OCI-LY7 (cell line): ENCODE data around the gene CTNND2. TPM values are rescaled to one million over a fixed set of nuclear protein-coding genes. Genes with fewer than 3 reads are reported as not detected.

Experiments
- BruUV-seq: library from RNA; stranded (reverse); fragments of 400-500 nt; replicated peaks from 2 replicates; lab custom pipeline; 2021; lab: Mats Ljungman, UMichigan
- CTCF ChIA-PET: fragments of 300-600 bp; sonication (Branson Sonifier 250); formaldehyde crosslinking; loops from one replicate; lab custom pipeline; 2022; ENCODE audit warnings: antibody characterized with exemption; ENCODE audit not compliant: unreplicated experiment; lab: Charles Lee
- POLR2A ChIA-PET: fragments of 300-600 bp; sonication (Branson Sonifier 250); formaldehyde crosslinking; loops from one replicate; lab custom pipeline; 2022; ENCODE audit warnings: antibody characterized with exemption; lab: Charles Lee
- DNase-seq: peaks from one replicate; pipeline ENCODE4 v3.0.0-alpha.2; 2015; ENCODE audit warnings: low spot score
- H2AFZ ChIP-seq: fragments of 200-600 bp; sonication (generic), shearing (Covaris generic); 2 replicates; pipeline ENCODE4 v1.6.1; 2014; ENCODE audit warnings: mild to moderate bottlenecking, antibody characterized with exemption, low read length, moderate library complexity
- H3K27ac ChIP-seq: fragments of 200-600 bp; sonication (generic); 2 replicates; pipeline ENCODE4 v1.5.1; 2014; ENCODE audit warnings: mixed run types, low read depth, mild to moderate bottlenecking, moderate library complexity, low read length, inconsistent platforms; ENCODE audit not compliant: poor library complexity, severe bottlenecking
- H3K36me3 ChIP-seq: fragments of 200-600 bp; sonication (generic); 2 replicates; pipeline ENCODE4 v1.6.1; 2014; ENCODE audit warnings: mild to moderate bottlenecking, antibody characterized with exemption, low read length, moderate library complexity, mixed read lengths; ENCODE audit not compliant: insufficient read depth
- H3K4me1 ChIP-seq: fragments of 200-600 bp; sonication (generic); 2 replicates; pipeline ENCODE4 v1.5.1; 2014; ENCODE audit warnings: mild to moderate bottlenecking, low read length; ENCODE audit not compliant: insufficient read depth, poor library complexity, severe bottlenecking
- H3K4me2 ChIP-seq: fragments of 200-600 bp; sonication (generic); 2 replicates; pipeline ENCODE4 v1.6.1; 2014; ENCODE audit warnings: mild to moderate bottlenecking, low read length
- H3K4me3 ChIP-seq: fragments of 200-600 bp; sonication (generic); 2 replicates; pipeline ENCODE4 v1.5.1; 2014; ENCODE audit warnings: mild to moderate bottlenecking, low read depth, low read length; ENCODE audit not compliant: poor library complexity, severe bottlenecking
- H3K79me2 ChIP-seq: fragments of 200-600 bp; sonication (generic); 2 replicates; pipeline ENCODE4 v1.6.1; 2016; ENCODE audit warnings: low read depth, mild to moderate bottlenecking, low read length, moderate library complexity, mixed read lengths; ENCODE audit not compliant: insufficient read depth
- H3K9me2 ChIP-seq: fragments of 200-600 bp; sonication (generic); 2 replicates; pipeline ENCODE4 v1.6.1; 2016; ENCODE audit warnings: mild to moderate bottlenecking, low read length, mixed read lengths; ENCODE audit not compliant: insufficient read depth
- H3K9me3 ChIP-seq: fragments of 200-600 bp; sonication (generic); 2 replicates; pipeline ENCODE4 v1.6.1; 2014; ENCODE audit warnings: mild to moderate bottlenecking, mixed run types, low read length, mixed read lengths
- H4K20me1 ChIP-seq: fragments of 200-600 bp; sonication (generic); 2 replicates; pipeline ENCODE4 v1.6.1; 2014; ENCODE audit warnings: mild to moderate bottlenecking, antibody characterized with exemption, low read length, moderate library complexity, mixed read lengths; ENCODE audit not compliant: insufficient read depth
- EZH2phosphoT487 ChIP-seq: fragments of 200-600 bp; sonication (generic); IDR thresholded peaks from 2 replicates; pipeline ENCODE4 v1.6.1; 2018; ENCODE audit warnings: low read depth, borderline replicate concordance, mild to moderate bottlenecking, mixed run types, antibody characterized with exemption, low read length, moderate library complexity, mixed read lengths
- intact Hi-C: fragments of 100-400 bp; cut with micrococcal nuclease; formaldehyde crosslinking; loops from one replicate; pipeline ENCODE4 v1.10.0; 2022; ENCODE audit not compliant: unreplicated experiment
- total RNA-seq, 2 experiments: library from RNA; depleted of rRNA in 1 of 2; stranded (reverse); fragments of >200 nt in 1 of 2; shearing (Covaris generic) in 1 of 2; gene quantifications; 2 replicates each; pipeline ENCODE4 v1.2.3, GENCODE V29; 2014 to 2022
- TF ChIP-seq, protein P1 (sequence below): fragments of 200-600 bp; sonication (generic); conservative IDR thresholded peaks from 2 replicates; pipeline ENCODE4 v1.5.1; 2014; ENCODE audit warnings: mild to moderate bottlenecking, antibody characterized with exemption, low read length, moderate library complexity, mixed read lengths

Gene CTNND2
- total RNA-seq, 2 experiments from 2014 or later, result not detected

DNA sequence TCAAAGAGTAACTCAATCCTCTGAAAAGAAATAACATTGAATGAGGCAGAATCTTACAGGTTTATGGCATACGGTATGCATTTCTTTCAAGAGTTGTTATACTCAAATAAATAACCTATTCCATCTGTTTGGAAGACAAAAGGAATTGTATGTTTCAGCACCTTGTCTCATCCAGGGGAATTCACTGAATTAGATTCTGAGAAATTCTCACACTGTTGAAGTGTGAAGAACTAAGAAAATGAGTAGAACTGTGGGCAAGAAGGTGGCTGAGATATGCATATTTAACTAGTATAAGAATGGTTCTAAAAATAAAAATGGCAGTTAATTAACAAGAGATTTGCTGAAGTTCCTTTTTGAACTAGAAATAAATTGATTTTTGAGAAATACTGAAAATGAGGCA is 863.9 kb downstream of the CTNND2 start:
- Histone ChIP-seq H3K9me2 (no peaks in the 10 kb centered on the region), H3K36me3 (no peaks in the 10 kb centered on the region), H2AFZ (no peak overlapping the region), H3K4me1 (no peaks in the 10 kb centered on the region), H3K4me2 (no peak overlapping the region), H3K79me2 (no peaks in the 10 kb centered on the region), H3K27ac (no peak overlapping the region), H3K4me3 (no peak overlapping the region), H3K9me3 (no peaks in the 10 kb centered on the region), H4K20me1 (no peaks in the 10 kb centered on the region)
- no peak for DNase-seq
- no TSS peak for BruUV-seq
- ChIA-PET CTCF (no interaction called here), POLR2A (no interaction called here)
- intact Hi-C loops, result no loop called here
- no peak for TF ChIP-seq EZH2phosphoT487
- TF ChIP-seq, protein P1, sequence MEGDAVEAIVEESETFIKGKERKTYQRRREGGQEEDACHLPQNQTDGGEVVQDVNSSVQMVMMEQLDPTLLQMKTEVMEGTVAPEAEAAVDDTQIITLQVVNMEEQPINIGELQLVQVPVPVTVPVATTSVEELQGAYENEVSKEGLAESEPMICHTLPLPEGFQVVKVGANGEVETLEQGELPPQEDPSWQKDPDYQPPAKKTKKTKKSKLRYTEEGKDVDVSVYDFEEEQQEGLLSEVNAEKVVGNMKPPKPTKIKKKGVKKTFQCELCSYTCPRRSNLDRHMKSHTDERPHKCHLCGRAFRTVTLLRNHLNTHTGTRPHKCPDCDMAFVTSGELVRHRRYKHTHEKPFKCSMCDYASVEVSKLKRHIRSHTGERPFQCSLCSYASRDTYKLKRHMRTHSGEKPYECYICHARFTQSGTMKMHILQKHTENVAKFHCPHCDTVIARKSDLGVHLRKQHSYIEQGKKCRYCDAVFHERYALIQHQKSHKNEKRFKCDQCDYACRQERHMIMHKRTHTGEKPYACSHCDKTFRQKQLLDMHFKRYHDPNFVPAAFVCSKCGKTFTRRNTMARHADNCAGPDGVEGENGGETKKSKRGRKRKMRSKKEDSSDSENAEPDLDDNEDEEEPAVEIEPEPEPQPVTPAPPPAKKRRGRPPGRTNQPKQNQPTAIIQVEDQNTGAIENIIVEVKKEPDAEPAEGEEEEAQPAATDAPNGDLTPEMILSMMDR, result no peak

DNA sequence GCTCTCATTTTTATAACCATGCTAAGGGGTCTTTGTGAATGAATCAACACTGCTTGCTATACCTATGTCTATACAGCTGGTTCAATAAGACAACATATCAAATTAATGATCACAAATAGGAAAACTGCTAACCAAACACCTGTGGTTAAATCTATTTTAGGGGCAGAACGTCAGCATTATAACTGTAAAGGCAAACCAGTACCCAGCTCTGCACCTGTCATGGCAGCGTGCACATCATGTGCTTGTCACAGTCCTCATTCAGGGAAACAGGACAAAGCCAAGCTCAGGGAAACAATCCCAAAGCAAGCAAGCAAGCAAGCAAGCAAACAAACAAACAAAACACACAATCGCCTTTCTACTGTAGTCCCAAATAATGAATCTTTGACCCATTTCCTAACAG is 865.5 kb downstream of the CTNND2 start:
- Histone ChIP-seq H2AFZ (no peak overlapping the region), H3K9me3 (no peaks in the 10 kb centered on the region), H3K4me3 (no peak overlapping the region), H3K4me2 (no peak overlapping the region), H4K20me1 (no peaks in the 10 kb centered on the region), H3K9me2 (no peaks in the 10 kb centered on the region), H3K79me2 (no peaks in the 10 kb centered on the region), H3K4me1 (no peaks in the 10 kb centered on the region), H3K27ac (no peak overlapping the region), H3K36me3 (no peaks in the 10 kb centered on the region)
- CTCF ChIA-PET, result no interaction called here
- intact Hi-C loops, result no loop called here
- no peak for TF ChIP-seq EZH2phosphoT487
- TF ChIP-seq, protein P1, result no peak
- POLR2A ChIA-PET, result interaction anchor here (0.5 to 0.7 kb wide), 2 partner anchors 17 to 799 kb away, joined by 3 to 4 read pairs; no protein-coding TSS in a partner anchor
- no peak for DNase-seq
- no TSS peak for BruUV-seq

GRCh38 chr5:11037941-11038340 is 866.3 kb downstream of the CTNND2 start:
- no peak for DNase-seq
- Histone ChIP-seq H3K9me2 (no peaks in the 10 kb centered on the region), H3K79me2 (no peaks in the 10 kb centered on the region), H4K20me1 (no peaks in the 10 kb centered on the region), H3K4me2 (no peak overlapping the region), H3K9me3 (no peaks in the 10 kb centered on the region), H2AFZ (no peak overlapping the region), H3K4me3 (no peak overlapping the region), H3K36me3 (no peaks in the 10 kb centered on the region), H3K4me1 (no peaks in the 10 kb centered on the region), H3K27ac (no peak overlapping the region)
- intact Hi-C loops, result no loop called here
- POLR2A ChIA-PET, result no interaction called here
- no TSS peak for BruUV-seq
- no peak for TF ChIP-seq EZH2phosphoT487
- TF ChIP-seq, protein P1, result no peak
- CTCF ChIA-PET, result no interaction called here
